Uterus (tissue), 4 donors: Measurements from ENCODE around the gene GALNTL6. TPM values are rescaled to one million over a fixed set of nuclear protein-coding genes. Genes with fewer than 3 reads are reported as not detected.

Experiments
- DNase-seq, 2 donors: peaks; one replicate each; pipeline ENCODE4 v3.0.0-alpha.2; 2019 to 2020
- H3K27ac ChIP-seq, 2 donors: fragments of 200-600 bp; sonication (generic); 1 replicate in 1 of 2; 2 replicates in 1 of 2; pipeline ENCODE4 v1.5.1; 2016 to 2018
- H3K27me3 ChIP-seq, 2 donors: fragments of 200-600 bp; sonication (generic); one replicate each; pipeline ENCODE4 v1.5.1; 2018 to 2019; ENCODE audit warnings: control low read depth in 1 of 2
- H3K36me3 ChIP-seq, 2 donors: fragments of 200-600 bp; sonication (generic); one replicate each; pipeline ENCODE4 v1.5.1; 2019; ENCODE audit warnings: control low read depth in 1 of 2
- H3K4me1 ChIP-seq, 2 donors: fragments of 200-600 bp; sonication (generic); one replicate each; pipeline ENCODE4 v1.5.1; 2018 to 2019; ENCODE audit warnings: control low read depth in 1 of 2
- H3K4me3 ChIP-seq, 2 donors: fragments of 200-600 bp; sonication (generic); 1 replicate in 1 of 2; 2 replicates in 1 of 2; pipeline ENCODE4 v1.5.1; 2018 to 2019; ENCODE audit warnings: mild to moderate bottlenecking in 1 of 2
- H3K9me3 ChIP-seq, 2 donors: fragments of 200-600 bp; sonication (generic); one replicate each; pipeline ENCODE4 v1.5.1; 2019; ENCODE audit warnings: control low read depth in 1 of 2
- POLR2A ChIP-seq, 2 donors: fragments of 450-650 bp; IDR thresholded peaks; one replicate each; pipeline ENCODE4 v1.6.1; 2016; ENCODE audit warnings: antibody characterized with exemption in 2 of 2, mild to moderate bottlenecking in 1 of 2, moderate library complexity in 1 of 2
- intact Hi-C: fragments of 100-400 bp; cut with DNase I; formaldehyde crosslinking; loops from one replicate; pipeline ENCODE4 v1.15.1; 2023; ENCODE audit warnings: low total_unique reads
- total RNA-seq, 4 donors: library from RNA; depleted of rRNA in 3 of 4; stranded (reverse); fragments of >200 nt in 3 of 4; gene quantifications; one replicate each; pipeline versions ENCODE4 v1.1.0 to v1.2.4, GENCODE V29; 2014 to 2023
- TF ChIP-seq, protein P1 (sequence below), 4 experiments: fragments of 200-600 bp in 2 of 4; fragments of 450-650 bp in 2 of 4; sonication (generic) in 2 of 4; IDR thresholded peaks; one replicate each; pipeline ENCODE4 v1.5.1; 2016 to 2019; ENCODE audit warnings: antibody characterized with exemption in 4 of 4, mild to moderate bottlenecking in 2 of 4, moderate library complexity in 1 of 4
- donor health status: DM: yes; HTN: yes; CAD: no.

GALNTL6 gene
- total RNA-seq, 4 donors from 2014 or later = 2.6 TPM; not detected in 3

DNA sequence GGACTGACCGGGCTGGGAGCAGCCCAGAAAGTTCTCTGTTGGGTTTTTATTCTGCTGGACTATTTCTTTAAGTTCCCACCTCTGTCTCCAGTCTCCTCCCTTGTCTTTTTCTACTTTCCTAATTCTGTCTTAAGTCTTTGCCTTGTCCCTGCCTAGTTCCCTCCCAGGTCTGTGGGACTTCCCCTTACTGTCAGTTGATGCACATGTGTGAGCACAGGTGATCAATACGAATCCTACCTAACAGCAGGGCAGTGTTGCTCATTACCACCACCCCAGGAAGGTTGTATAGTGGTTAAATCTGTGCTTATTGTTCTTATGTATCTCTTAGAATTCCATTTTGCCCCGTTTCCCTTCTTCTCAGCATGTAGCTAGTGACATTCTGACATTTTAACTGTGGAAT, 62.1 kb downstream of the GALNTL6 start:
- Histone ChIP-seq H3K4me1 (no peaks in the 10 kb centered on the region), H3K36me3 (no peaks in the 10 kb centered on the region), H3K9me3 (no peaks in the 10 kb centered on the region), H3K4me3 (no peak overlapping the region), H3K27ac (no peak overlapping the region), H3K27me3 (no peaks in the 10 kb centered on the region)
- intact Hi-C loops = no loop called here
- TF ChIP-seq, protein P1, sequence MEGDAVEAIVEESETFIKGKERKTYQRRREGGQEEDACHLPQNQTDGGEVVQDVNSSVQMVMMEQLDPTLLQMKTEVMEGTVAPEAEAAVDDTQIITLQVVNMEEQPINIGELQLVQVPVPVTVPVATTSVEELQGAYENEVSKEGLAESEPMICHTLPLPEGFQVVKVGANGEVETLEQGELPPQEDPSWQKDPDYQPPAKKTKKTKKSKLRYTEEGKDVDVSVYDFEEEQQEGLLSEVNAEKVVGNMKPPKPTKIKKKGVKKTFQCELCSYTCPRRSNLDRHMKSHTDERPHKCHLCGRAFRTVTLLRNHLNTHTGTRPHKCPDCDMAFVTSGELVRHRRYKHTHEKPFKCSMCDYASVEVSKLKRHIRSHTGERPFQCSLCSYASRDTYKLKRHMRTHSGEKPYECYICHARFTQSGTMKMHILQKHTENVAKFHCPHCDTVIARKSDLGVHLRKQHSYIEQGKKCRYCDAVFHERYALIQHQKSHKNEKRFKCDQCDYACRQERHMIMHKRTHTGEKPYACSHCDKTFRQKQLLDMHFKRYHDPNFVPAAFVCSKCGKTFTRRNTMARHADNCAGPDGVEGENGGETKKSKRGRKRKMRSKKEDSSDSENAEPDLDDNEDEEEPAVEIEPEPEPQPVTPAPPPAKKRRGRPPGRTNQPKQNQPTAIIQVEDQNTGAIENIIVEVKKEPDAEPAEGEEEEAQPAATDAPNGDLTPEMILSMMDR (IDR thresholded peaks at IDR 0.05) = no peak
- no peak for TF ChIP-seq POLR2A (IDR thresholded peaks at IDR 0.05)
- DNase-seq = no peak

DNA sequence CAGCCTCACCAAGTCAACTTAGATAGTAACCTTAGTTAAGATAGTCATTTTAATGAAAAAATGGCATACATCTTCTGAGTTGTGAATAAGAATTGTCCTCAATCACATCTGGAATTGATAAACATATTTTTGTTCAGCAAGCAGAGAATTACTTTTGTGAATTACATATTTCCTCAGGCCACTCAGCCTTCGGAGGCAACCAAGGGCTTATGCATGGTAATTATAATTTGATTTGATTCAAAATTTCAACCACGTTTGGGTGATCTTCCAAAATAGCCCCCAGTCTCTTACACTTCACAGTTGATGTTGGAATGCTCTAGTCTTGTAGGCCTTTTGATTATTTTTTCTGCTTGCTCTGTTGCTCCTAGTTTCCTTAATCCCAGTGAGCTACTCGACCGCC, 63.4 kb downstream of the GALNTL6 start:
- no peak for TF ChIP-seq POLR2A (IDR thresholded peaks at IDR 0.05)
- TF ChIP-seq, protein P1 (IDR thresholded peaks at IDR 0.05) = no peak
- Histone ChIP-seq H3K27ac (no peak overlapping the region), H3K9me3 (no peaks in the 10 kb centered on the region), H3K4me3 (no peak overlapping the region), H3K4me1 (no peaks in the 10 kb centered on the region), H3K36me3 (no peaks in the 10 kb centered on the region), H3K27me3 (no peaks in the 10 kb centered on the region)
- no peak for DNase-seq
- intact Hi-C loops = no loop called here

DNA sequence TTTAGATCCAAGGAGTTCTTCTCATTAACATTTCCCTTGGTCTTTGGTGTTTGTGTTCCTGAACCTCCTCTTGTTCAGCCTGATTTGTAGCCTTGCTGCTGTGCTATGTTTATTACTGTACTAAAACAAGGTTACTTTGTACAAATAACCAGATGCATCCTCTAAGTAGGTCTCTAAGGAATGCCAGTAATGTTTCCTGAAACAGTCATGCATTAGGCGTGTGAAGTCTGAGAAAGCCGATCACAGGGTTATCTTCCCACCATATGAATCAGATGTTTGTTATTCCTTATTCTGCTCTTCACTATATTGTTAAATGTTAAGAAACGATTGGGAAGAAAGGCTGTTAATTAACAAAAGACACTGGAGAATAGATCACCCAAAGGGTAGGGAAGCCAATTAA, 66.9 kb downstream of the GALNTL6 start:
- H3K4me3 ChIP-seq = no peak overlapping the region
- intact Hi-C loops = no loop called here
- TF ChIP-seq, protein P1 (IDR thresholded peaks at IDR 0.05) = no peak
- TF ChIP-seq POLR2A (IDR thresholded peaks at IDR 0.05) = no peak
- no peaks in the 10 kb centered on the region for H3K36me3 ChIP-seq
- no peak for DNase-seq
- no peaks in the 10 kb centered on the region for H3K27me3 ChIP-seq
- H3K4me1 ChIP-seq = no peaks in the 10 kb centered on the region
- no peak overlapping the region for H3K27ac ChIP-seq
- no peaks in the 10 kb centered on the region for H3K9me3 ChIP-seq

DNA sequence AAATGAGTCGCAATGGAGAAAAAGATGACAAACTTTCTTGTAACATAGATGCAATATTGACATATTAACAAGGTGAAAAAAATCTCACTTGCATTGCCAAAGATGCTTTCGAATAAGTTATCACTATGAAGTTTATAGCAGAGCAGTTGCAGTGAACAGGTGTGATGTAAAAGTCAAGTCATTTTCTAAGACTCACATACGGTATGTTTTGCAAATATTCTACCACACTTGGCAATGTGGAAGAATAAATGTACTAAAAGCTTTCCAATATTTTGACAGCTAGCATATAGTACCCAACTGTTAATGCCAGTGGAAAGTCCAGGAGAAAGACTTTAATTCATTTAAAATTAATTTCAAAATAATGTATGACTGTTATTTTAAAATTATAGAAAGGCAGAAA, 76.5 kb downstream of the GALNTL6 start:
- DNase-seq = no peak
- Histone ChIP-seq H3K4me3 (no peak overlapping the region), H3K9me3 (no peaks in the 10 kb centered on the region), H3K36me3 (no peaks in the 10 kb centered on the region), H3K27me3 (no peaks in the 10 kb centered on the region), H3K4me1 (no peaks in the 10 kb centered on the region), H3K27ac (no peak overlapping the region)
- intact Hi-C loops = no loop called here
- TF ChIP-seq, protein P1 (IDR thresholded peaks at IDR 0.05) = no peak
- no peak for TF ChIP-seq POLR2A (IDR thresholded peaks at IDR 0.05)

DNA sequence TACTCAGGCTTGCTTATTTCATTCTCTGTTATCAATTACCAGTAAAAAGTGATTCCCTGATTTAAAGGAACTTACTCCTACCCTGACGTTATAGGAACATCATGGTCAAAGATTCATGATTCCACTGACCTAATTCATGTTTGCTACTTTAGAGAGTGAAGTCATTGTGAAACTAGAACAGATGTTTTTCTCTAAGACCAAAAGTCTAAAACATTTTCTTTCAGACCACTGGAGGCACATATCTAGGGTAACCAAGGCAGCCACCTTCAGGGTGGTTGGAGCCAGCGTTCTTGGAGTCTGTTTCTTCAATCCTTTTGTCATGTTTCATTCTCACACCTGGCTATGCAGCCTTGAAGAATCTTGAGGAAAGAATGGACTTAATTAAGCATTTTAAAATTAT, 77.8 kb downstream of the GALNTL6 start:
- TF ChIP-seq POLR2A (IDR thresholded peaks at IDR 0.05) = no peak
- H3K36me3 ChIP-seq = no peaks in the 10 kb centered on the region
- no peak for DNase-seq
- no peaks in the 10 kb centered on the region for H3K27me3 ChIP-seq
- H3K9me3 ChIP-seq = no peaks in the 10 kb centered on the region
- no peak overlapping the region for H3K4me3 ChIP-seq
- intact Hi-C loops = no loop called here
- no peaks in the 10 kb centered on the region for H3K4me1 ChIP-seq
- H3K27ac ChIP-seq = no peak overlapping the region

DNA sequence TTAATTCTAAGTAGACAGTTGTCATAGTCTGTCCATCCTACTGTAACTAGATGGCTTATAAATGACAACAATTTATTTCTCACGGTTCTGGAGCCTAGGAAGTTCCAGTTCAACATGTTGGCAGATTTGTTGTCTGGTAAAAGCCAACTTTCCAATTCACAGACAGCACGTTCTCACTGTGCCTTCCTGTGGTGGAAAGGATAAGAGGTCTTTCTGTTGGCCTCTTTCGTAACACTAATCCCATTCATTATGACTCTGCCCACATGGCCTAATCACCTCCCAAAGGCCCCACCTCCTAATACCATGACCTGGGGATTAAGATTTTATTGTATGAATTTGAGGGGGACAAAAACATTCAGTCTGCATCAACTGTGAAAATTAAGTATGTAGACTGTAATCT, 83.2 kb downstream of the GALNTL6 start:
- no peaks in the 10 kb centered on the region for H3K9me3 ChIP-seq
- TF ChIP-seq POLR2A (IDR thresholded peaks at IDR 0.05) = no peak
- TF ChIP-seq, protein P1 (IDR thresholded peaks at IDR 0.05) = no peak
- H3K27me3 ChIP-seq = no peaks in the 10 kb centered on the region
- no peaks in the 10 kb centered on the region for H3K36me3 ChIP-seq
- no peak overlapping the region for H3K4me3 ChIP-seq
- H3K27ac ChIP-seq = no peak overlapping the region
- DNase-seq = no peak
- intact Hi-C loops = no loop called here
- H3K4me1 ChIP-seq = no peaks in the 10 kb centered on the region
